Omental fat pad (tissue), 4 donors: Measurements from ENCODE around the gene ITPRID2. TPM values are rescaled to one million over a fixed set of nuclear protein-coding genes. Genes with fewer than 3 reads are reported as not detected.

Experiments used
- ATAC-seq: fragments of 150-250 bp; one replicate; pipeline ENCODE4 v1.9.1; 2016; ENCODE audit warnings: mild to moderate bottlenecking, moderate library complexity; ENCODE audit not compliant: low FRiP score
- DNase-seq: peaks from one replicate; pipeline ENCODE4 v3.0.0-alpha.2; 2019; ENCODE audit warnings: low spot score
- total RNA-seq, 4 donors: library from RNA; depleted of rRNA; stranded (reverse); fragments of >200 nt; gene quantifications; one replicate each; pipeline ENCODE4 v1.1.0, GENCODE V29; 2016
- TF ChIP-seq, protein P1 (sequence below), 3 donors: fragments of 450-650 bp; IDR thresholded peaks; one replicate each; pipeline ENCODE4 v1.5.1; 2016 to 2017; ENCODE audit warnings: antibody characterized with exemption in 3 of 3, mild to moderate bottlenecking in 3 of 3, moderate library complexity in 2 of 3

The ITPRID2 gene
- total RNA-seq, 4 donors from 2014 or later, result 54.7 to 94.6 (median 70.6) TPM

DNA sequence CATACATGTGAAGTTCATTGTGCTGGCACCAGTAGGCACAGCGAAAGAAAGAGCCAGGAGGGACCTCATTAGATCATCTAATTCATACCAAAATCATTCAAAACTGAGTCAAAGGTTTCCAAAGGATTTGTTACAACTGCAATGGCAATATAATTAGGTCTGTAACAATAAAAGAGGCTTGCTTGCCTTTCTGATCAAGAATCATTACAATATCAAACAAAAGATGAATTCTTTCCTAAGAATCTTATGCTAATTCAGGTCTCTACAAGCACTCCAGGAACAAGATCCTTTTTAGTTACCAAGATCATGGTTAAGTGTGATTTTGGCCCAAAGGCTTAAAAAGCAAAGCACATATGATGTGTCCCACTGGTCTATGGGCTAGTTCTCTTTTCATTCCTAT is 41.9 kb upstream of the ITPRID2 start:
- no peak for DNase-seq
- TF ChIP-seq, protein P1, sequence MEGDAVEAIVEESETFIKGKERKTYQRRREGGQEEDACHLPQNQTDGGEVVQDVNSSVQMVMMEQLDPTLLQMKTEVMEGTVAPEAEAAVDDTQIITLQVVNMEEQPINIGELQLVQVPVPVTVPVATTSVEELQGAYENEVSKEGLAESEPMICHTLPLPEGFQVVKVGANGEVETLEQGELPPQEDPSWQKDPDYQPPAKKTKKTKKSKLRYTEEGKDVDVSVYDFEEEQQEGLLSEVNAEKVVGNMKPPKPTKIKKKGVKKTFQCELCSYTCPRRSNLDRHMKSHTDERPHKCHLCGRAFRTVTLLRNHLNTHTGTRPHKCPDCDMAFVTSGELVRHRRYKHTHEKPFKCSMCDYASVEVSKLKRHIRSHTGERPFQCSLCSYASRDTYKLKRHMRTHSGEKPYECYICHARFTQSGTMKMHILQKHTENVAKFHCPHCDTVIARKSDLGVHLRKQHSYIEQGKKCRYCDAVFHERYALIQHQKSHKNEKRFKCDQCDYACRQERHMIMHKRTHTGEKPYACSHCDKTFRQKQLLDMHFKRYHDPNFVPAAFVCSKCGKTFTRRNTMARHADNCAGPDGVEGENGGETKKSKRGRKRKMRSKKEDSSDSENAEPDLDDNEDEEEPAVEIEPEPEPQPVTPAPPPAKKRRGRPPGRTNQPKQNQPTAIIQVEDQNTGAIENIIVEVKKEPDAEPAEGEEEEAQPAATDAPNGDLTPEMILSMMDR (IDR thresholded peaks at IDR 0.05), result no peak
- no peak for ATAC-seq

DNA sequence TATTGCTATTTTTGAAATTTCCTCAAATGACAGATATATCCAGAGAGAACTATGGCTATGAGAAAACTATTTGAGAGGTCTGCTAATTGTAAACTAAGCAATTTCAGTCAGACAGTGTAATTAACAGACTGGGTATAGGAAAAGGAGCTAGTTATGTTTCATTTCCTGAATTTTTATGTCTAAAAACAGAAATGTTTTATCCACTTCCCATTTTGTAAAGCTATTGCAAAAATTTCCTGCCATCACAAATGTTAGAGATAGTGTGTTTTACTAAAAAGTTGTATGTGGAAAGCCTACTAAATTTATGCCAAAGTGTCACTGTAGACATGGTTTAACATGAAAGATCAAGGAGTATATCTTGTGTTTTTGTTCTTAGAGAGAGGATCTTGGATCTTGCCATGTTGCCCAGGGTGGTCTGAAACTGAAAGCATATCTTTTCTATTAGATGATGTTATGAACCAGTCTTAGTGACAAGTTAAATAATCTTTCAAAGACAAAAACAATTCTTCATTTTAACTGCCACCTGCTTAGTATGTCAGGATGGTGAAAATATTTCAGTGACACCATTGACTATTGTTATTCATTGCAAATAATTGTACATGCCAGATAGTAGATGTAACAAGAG is 40.5 kb upstream of the ITPRID2 start:
- no peak for ATAC-seq
- no peak for DNase-seq
- TF ChIP-seq, protein P1 (IDR thresholded peaks at IDR 0.05), result no peak

DNA sequence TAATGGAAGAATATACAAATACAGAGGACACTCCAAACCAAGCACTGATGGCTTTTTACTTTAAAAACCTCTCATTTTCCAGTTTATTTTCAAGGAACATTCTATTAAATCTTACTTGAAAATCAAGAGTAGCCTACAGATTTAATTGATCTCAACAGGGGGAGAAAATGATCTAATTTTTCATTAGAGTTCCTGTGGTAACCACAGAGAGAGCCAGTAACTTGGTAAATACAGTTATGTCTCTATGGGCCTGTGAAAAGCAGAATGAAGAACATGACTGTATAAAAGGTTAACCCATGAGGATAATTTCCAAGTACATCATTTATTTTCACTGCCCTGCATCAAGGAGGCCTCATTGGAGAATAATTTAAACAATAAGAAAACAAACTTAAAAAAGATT is 39.8 kb upstream of the ITPRID2 start:
- DNase-seq, result no peak
- TF ChIP-seq, protein P1 (IDR thresholded peaks at IDR 0.05), result no peak
- no peak for ATAC-seq

DNA sequence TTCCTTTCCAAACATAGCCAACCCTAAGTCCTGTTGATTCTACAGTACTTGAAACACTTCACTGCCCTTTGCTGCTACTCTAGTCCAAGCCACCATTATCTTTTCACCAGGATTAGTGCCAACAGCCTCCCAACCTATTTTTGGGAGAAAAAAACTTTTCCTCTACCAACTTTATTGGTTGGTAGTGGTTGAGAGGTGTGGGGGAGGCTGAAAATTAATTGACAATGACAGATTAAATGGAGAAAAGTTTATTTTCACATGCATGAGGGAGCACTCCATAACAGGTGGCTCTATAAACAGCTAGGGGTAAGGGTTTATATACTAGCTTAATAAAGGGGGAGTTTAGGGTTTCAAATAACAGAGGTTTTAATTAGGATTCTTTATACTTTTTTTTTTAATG is 37.8 kb upstream of the ITPRID2 start:
- TF ChIP-seq, protein P1 (IDR thresholded peaks at IDR 0.05), result no peak
- DNase-seq (no peak), ATAC-seq (no peak)

DNA sequence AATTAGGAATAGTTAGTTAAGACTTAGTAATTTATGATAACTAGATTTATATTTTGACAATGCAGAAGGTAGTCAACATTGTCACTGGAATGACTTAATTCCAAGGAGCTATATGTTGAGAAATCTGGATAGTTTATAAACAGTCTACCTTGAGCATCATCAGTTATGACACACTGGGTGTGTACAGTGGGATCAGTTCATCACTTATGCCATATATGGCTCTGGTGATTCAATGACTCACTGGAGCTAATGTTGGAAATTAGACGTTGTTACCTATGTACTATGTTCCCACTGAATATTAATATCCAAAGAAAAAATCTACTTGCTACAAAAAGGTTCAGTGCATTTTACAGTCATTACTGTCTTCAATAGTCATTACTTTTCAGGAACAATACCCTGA is 34.0 kb upstream of the ITPRID2 start:
- no peak for DNase-seq
- TF ChIP-seq, protein P1 (IDR thresholded peaks at IDR 0.05), result no peak

DNA sequence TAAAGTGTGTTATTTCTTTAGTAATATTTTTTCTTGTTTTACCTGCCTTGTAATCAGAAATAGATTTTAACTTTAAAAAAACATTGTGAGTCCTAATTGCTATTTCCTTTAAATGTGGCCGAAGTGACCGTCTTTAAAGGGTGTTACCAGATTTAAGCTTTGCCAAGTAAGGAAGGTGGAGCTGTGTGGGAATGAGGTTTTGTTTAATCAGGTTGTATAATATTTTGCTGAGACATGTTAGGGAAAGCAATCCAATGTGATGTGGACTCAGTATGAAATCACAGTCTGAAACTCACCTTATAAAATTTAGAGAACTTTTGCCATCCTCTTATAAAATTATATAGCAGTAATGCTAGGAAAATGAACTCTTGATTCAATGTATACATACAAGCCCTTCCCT is 32.9 kb upstream of the ITPRID2 start:
- no peak for DNase-seq
- no peak for ATAC-seq
- TF ChIP-seq, protein P1 (IDR thresholded peaks at IDR 0.05), result no peak

More for the DNA sequence above, 34.0 kb upstream of the ITPRID2 start:
- ATAC-seq, result no peak

DNA sequence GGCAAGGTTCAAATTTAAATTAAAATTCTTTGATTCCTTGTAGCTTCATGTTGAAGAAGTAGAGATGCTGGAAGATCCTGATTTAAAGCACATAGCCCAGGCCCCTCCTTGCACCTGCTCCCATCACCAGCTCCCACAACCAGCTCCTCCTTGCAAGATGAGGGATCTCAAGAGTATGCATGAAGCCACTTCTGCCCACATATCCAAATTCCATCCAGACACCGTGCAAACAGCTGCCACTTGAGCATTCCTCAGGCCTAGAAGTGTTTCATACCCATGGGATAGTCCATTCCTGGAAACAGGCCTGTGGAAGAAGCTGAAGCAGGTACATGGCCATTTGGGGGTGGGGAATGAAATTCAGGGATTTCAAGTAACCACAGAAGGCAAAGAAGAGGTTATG is 32.4 kb upstream of the ITPRID2 start:
- TF ChIP-seq, protein P1 (IDR thresholded peaks at IDR 0.05), result no peak
- ATAC-seq (no peak), DNase-seq (no peak)
